LNCaP clone FGC (cell line): Measurements from ENCODE around the gene LCP2.

Source experiments
- DNase-seq: peaks from one replicate; pipeline ENCODE4 v3.0.0-alpha.2; 2011; ENCODE audit warnings: low read depth
- H3K4me3 ChIP-seq: 2 replicates; pipeline ENCODE4 v1.5.1; 2011; ENCODE audit warnings: mild to moderate bottlenecking, low read depth, low read length, control low read depth
- CTCF ChIP-seq: IDR thresholded peaks from 2 replicates; pipeline ENCODE4 v1.5.1; 2012; ENCODE audit warnings: mild to moderate bottlenecking; ENCODE audit not compliant: control insufficient read depth, insufficient read depth; ENCODE audit errors: extremely low read depth

The LCP2 gene

DNA sequence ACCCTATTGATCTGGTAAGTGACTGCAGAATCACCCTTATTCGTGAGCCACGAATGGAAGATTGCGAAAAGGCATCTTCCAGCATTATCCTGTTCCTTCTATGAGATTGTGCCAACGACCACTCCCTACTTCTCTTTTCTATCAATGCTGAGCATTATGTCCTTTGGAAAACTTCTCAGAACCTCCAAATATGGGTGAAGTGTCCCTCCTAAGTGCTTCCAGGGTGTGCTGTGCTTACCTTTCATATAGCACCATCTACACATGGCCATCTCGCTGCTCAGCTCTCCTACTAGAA lies 14.7 kb upstream of the LCP2 start:
- TF ChIP-seq CTCF = no peak
- no peak for DNase-seq
- no peak overlapping the region for H3K4me3 ChIP-seq

DNA sequence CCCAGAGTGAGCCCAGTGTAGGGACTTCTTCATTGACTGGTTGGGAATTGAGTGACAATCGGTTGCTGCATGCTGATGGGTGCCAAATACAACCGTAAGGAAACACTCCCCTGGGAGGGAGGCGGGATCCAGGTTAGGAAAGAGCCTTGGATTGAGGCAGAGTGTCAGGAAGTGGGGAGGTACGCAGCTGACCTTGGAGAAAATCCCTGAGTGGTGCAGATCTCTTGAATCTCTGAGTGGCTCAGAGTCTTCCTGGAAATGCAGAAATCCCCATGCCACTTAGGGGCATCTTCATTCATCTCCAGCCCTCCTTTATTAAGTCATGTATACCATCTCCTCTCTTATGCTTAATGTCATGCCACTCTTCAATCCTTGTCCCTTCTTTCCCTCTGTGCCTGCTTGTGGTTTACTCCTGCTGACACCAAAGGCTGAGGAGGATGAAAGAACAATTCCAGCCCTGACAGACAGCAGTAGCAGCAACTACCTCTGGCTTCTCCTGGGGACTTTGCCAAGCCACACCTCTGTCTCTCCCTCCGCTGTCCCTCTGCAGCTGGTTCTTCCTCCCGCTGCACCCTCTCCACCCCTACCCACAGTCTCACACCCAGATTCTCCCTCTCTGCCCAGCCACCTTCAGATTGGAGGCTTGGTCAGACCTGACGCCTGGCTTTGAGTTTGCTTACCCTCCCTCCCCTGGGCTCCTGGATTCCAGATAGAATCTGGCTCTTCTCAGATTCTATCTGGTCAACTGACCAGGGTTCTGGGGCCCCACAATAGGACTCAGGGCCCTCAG lies 14.1 kb upstream of the LCP2 start:
- TF ChIP-seq CTCF = no peak
- no peak overlapping the region for H3K4me3 ChIP-seq
- no peak for DNase-seq

DNA sequence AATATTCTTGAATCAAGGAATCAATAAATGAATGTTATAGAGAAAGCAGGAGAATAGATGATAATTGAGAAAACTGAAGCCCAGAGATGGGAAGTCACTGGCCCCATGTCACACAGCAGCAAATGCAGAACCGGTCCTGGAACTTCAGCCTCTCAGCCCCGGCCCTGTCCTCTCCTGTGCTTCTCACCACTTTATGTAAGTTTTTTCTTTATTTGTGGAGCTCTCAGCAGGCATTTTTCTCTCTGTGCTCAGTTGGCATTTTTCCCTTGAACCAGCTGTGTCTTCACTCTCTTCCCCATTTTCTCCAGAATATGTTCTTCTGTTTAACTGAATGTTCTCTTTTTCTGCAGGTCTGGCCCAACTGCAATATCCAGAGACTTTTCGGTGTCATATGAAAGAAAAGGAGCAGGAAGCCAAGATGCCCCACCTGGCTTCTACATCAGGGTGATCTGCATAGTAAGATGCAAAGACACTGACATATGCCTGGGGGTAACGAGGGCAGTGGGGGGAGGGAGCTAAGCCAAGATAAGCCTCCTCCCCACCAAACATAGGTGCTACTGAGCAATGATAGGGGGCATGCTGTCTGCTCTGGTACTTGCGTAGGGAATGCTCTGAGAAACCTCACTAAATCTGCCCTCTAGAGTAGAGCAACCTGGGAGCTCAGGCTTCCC lies 12.8 kb upstream of the LCP2 start:
- TF ChIP-seq CTCF = no peak
- H3K4me3 ChIP-seq = no peak overlapping the region
- no peak for DNase-seq

GRCh38 chr5:170308686-170309085 lies 11.1 kb upstream of the LCP2 start:
- no peak for TF ChIP-seq CTCF
- DNase-seq = no peak
- H3K4me3 ChIP-seq = no peak overlapping the region

- DNase-seq = peak; percentile 76
- TF ChIP-seq CTCF = no peak
Measured at GRCh38 chr5:170307575-170308465, 10.2 kb upstream of the LCP2 start.

GRCh38 chr5:170306381-170306831 lies 8.8 kb upstream of the LCP2 start:
- DNase-seq = no peak
- H3K4me3 ChIP-seq = no peak overlapping the region
- TF ChIP-seq CTCF = no peak

More at GRCh38 chr5:170307575-170308465, 10.2 kb upstream of the LCP2 start:
- no peak overlapping the region for H3K4me3 ChIP-seq
